Effector memory CD4-positive, alpha-beta T cell (primary cell): ENCODE data around the gene PSD.

Source experiments
- DNase-seq, 3 donors: peaks; one replicate each; pipeline ENCODE4 v3.0.0-alpha.2; 2020
- H3K27ac ChIP-seq: 2 replicates; pipeline ENCODE4 v1.7.0; 2013; ENCODE audit warnings: mild to moderate bottlenecking, low read length, moderate library complexity; ENCODE audit not compliant: insufficient read depth, poor library complexity, severe bottlenecking
- H3K27me3 ChIP-seq: replicated peaks from 2 replicates; pipeline ENCODE4 v1.7.0; 2013; ENCODE audit warnings: mild to moderate bottlenecking, low read length; ENCODE audit not compliant: insufficient read depth, control insufficient read depth, poor library complexity, severe bottlenecking
- H3K36me3 ChIP-seq: 2 replicates; pipeline ENCODE4 v1.7.0; 2013; ENCODE audit warnings: mild to moderate bottlenecking, low read length, moderate library complexity; ENCODE audit not compliant: control insufficient read depth, insufficient read depth
- H3K4me1 ChIP-seq: 2 replicates; pipeline ENCODE4 v1.7.0; 2013; ENCODE audit warnings: low read length, mild to moderate bottlenecking; ENCODE audit not compliant: control insufficient read depth, insufficient read depth, poor library complexity, severe bottlenecking
- H3K4me3 ChIP-seq: 2 replicates; pipeline ENCODE4 v1.7.0; 2013; ENCODE audit warnings: low read length, low read depth, mild to moderate bottlenecking; ENCODE audit not compliant: insufficient read depth, poor library complexity, severe bottlenecking
- H3K9me3 ChIP-seq: 2 replicates; pipeline ENCODE4 v1.7.0; 2013; ENCODE audit warnings: mild to moderate bottlenecking, low read length, moderate library complexity; ENCODE audit not compliant: control insufficient read depth

Gene PSD

DNA sequence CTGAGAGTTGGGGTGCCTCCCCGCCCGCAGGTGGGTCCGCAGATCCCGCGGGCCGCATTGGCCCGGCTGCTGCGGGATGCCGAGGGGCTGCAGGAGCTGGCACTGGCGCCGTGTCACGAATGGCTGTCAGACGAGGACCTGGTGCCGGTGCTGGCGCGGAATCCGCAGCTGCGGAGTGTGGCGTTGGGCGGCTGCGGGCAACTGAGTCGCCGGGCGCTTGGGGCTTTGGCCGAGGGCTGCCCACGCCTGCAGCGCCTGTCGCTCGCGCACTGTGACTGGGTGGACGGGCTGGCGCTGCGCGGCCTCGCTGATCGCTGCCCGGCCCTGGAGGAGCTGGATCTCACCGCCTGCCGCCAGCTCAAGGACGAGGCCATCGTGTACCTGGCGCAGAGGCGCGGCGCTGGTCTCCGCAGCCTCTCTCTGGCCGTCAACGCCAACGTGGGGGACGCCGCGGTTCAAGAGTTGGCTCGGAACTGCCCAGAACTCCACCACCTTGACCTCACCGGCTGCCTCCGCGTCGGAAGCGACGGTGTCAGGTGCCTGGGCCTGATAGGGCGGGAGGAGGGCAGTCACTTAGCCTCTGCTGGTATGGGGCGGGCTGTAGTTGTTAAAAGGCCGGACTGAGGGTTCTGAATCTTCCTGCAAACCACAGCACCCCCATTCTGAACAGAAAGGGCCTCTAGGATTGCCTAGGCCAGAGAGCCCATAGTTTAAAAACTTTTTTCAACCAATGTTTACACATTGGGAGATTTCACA is 3.4 kb upstream of the PSD start:
- Histone ChIP-seq H3K27me3 (peaks cover 7% of the 10 kb centered on the region), H3K9me3 (no peaks in the 10 kb centered on the region), H3K36me3 (peaks cover 5% of the 10 kb centered on the region), H3K4me3 (peak overlapping the region; percentile 88), H3K4me1 (peaks cover 37% of the 10 kb centered on the region), H3K27ac (peak overlapping the region; percentile 72)
- no peak for DNase-seq

GRCh38 chr10:102421507-102421756 is 2.8 kb upstream of the PSD start:
- peaks cover 11% of the 10 kb centered on the region for H3K27me3 ChIP-seq

GRCh38 chr10:102420714-102421506 is 2.3 kb upstream of the PSD start, which contains the start of gene FBXL15:
FBXL15 (plus strand) TSS chr10:102420836; CDS start chr10:102421130, 294 bp downstream.
- DNase-seq: peak; percentile 85 to 92 (median 92)
- no peaks in the 10 kb centered on the region for H3K9me3 ChIP-seq
- H3K36me3 ChIP-seq: peaks cover 5% of the 10 kb centered on the region
- peak within 1 kb of the TSS; percentile 88 for H3K4me3 ChIP-seq
- H3K4me1 ChIP-seq: peaks cover 37% of the 10 kb centered on the region
- H3K27ac ChIP-seq: peak within 1 kb of the TSS; percentile 72
- H3K27me3 ChIP-seq: peaks cover 16% of the 10 kb centered on the region

More at GRCh38 chr10:102421507-102421756, 2.8 kb upstream of the PSD start:
- peak overlapping the region; percentile 88 for H3K4me3 ChIP-seq
- H3K9me3 ChIP-seq: no peaks in the 10 kb centered on the region
- H3K36me3 ChIP-seq: peaks cover 5% of the 10 kb centered on the region
- DNase-seq: peak in 1 of 3 donors; percentile 52
- peak overlapping the region; percentile 72 for H3K27ac ChIP-seq
- H3K4me1 ChIP-seq: peaks cover 37% of the 10 kb centered on the region

GRCh38 chr10:102420181-102420713 is 1.7 kb upstream of the PSD start:
- peaks cover 18% of the 10 kb centered on the region for H3K27me3 ChIP-seq
- H3K4me3 ChIP-seq: peak overlapping the region; percentile 88
- no peaks in the 10 kb centered on the region for H3K9me3 ChIP-seq
- H3K36me3 ChIP-seq: peaks cover 5% of the 10 kb centered on the region
- peaks cover 37% of the 10 kb centered on the region for H3K4me1 ChIP-seq
- DNase-seq: no peak
- peak overlapping the region; percentile 72 for H3K27ac ChIP-seq

DNA sequence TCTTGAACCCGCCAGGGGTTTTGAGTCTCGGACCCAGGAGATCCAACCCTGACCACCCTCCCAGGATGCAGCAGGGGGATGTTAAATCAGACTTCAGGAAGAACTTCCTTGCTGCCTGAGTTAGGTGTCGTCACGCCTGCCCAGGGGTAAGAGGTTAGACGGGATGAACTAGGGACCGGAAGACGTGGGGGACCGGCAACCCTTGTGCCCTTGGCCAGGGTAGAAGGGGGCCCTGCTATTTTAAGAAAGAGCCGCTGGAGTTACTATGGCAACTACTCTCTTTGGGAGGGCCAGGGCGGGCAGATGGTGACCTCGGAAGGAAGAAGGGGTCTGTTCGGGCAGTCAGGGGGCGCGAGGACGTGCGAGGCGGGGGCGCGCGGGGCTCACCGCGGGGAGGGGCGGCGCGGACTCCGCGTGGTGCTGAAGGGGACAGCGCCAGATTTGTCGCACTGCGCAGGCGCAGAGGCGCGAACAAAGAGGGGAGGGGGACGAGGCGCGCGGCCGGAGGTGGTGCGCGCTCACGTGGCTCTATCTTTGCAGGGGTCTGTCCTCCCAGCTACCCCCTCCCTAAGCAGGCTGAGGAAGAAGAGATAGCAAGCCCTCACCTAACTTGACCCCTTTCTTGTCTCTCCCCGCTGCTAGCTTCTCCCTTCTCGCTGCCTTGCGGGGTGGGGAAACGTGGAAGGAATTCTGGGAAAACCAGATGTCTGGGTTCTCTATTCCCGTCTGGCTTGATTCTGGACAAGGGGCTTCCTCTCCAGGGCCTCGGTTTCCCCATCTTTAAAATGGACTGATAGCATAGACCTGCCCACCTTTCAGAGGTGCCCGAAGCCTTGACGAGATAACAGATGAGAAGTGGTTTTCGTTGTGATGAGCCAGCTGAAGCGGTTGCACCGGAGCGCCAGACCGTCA is 940 bp upstream of the PSD start:
- Histone ChIP-seq H3K36me3 (peaks cover 2% of the 10 kb centered on the region), H3K27me3 (peaks cover 18% of the 10 kb centered on the region), H3K9me3 (no peaks in the 10 kb centered on the region), H3K4me1 (peaks cover 37% of the 10 kb centered on the region), H3K27ac (no peak overlapping the region), H3K4me3 (peak overlapping the region; percentile 88)
- DNase-seq: peak in 2 of 3 donors; percentile 38 to 58

- Histone ChIP-seq H3K9me3 (no peaks in the 10 kb centered on the region), H3K27ac (no peak overlapping the region), H3K27me3 (peaks cover 18% of the 10 kb centered on the region), H3K36me3 (no peaks in the 10 kb centered on the region), H3K4me1 (peaks cover 23% of the 10 kb centered on the region), H3K4me3 (no peak overlapping the region)
- DNase-seq: no peak
These were observed 1.9 kb downstream of the PSD start for GRCh38 chr10:102416695-102417094.

- H3K9me3 ChIP-seq: no peaks in the 10 kb centered on the region
- peaks cover 18% of the 10 kb centered on the region for H3K27me3 ChIP-seq
- H3K27ac ChIP-seq: no peak overlapping the region
- no peak for DNase-seq
- H3K4me3 ChIP-seq: no peak overlapping the region
- no peaks in the 10 kb centered on the region for H3K36me3 ChIP-seq
- H3K4me1 ChIP-seq: peaks cover 23% of the 10 kb centered on the region
These were observed 2.3 kb downstream of the PSD start for GRCh38 chr10:102416283-102416682.

- no peak for DNase-seq
- Histone ChIP-seq H3K4me3 (no peak overlapping the region), H3K4me1 (peaks cover 26% of the 10 kb centered on the region), H3K9me3 (no peaks in the 10 kb centered on the region), H3K27me3 (peaks cover 24% of the 10 kb centered on the region), H3K36me3 (no peaks in the 10 kb centered on the region), H3K27ac (no peak overlapping the region)
These were observed 3.8 kb downstream of the PSD start for GRCh38 chr10:102414749-102415148.

DNA sequence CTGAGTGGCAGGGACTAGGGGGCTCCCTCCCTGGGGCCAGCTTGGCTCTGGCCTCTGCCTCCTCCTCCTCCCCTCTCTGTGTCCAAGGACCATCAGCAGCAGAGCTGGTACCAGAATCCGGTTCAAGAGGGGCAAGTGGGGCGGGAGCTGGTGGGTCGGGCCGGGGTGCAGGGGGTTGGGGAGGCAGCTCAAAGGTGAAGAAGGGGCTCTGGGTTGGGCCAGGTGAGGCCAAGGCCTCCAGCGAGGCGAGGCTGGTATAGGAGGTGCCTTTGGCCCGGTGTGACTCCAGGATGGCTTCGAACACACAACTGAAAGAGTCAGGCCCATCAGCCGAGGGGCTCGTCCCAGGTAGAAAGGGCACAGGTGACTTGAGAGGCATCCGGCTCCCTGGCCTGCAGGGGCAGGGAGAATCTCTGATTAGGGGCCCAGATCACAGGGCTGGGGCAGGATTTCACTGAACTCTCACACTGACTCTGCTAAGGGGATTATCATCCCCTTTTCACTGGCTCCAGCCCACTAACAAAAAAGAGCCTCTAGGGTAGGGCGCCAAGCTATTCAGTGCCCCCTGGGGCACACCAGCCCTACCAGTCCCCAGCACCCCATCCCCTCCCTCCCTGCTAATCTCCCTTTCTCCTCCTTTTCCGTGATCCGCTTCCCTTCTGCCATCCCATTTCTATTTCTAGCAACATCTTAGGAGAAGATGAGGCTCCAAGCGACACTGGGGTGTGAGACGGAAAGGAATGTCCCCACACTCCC is 4.6 kb downstream of the PSD start:
- no peaks in the 10 kb centered on the region for H3K36me3 ChIP-seq
- no peaks in the 10 kb centered on the region for H3K9me3 ChIP-seq
- peaks cover 21% of the 10 kb centered on the region for H3K27me3 ChIP-seq
- no peak overlapping the region for H3K4me3 ChIP-seq
- peaks cover 25% of the 10 kb centered on the region for H3K4me1 ChIP-seq
- DNase-seq: no peak
- no peak overlapping the region for H3K27ac ChIP-seq
